Chondrocyte (in vitro differentiated cells): ENCODE measurements around the gene PSENEN. TPM values are rescaled to one million over a fixed set of nuclear protein-coding genes. Genes with fewer than 3 reads are reported as not detected.

ENCODE experiments used
- DNase-seq: peaks from one replicate; pipeline ENCODE4 v3.0.0; 2021; ENCODE audit warnings: mixed read lengths, low spot score
- H3K27ac Mint-ChIP-seq: one replicate; pipeline ENCODE4 v1.8.0; 2021; ENCODE audit warnings: mild to moderate bottlenecking, moderate library complexity, mixed read lengths; ENCODE audit not compliant: unreplicated experiment
- H3K27me3 Mint-ChIP-seq: 2 replicates; pipeline ENCODE4 v1.8.0; 2021; ENCODE audit warnings: low read depth, mixed read lengths
- H3K36me3 Mint-ChIP-seq: 2 replicates; pipeline ENCODE4 v1.8.0; 2021; ENCODE audit warnings: low read depth, mixed read lengths
- H3K4me1 Mint-ChIP-seq: 2 replicates; pipeline ENCODE4 v1.8.0; 2021; ENCODE audit warnings: low read depth, mild to moderate bottlenecking, mixed read lengths
- H3K4me3 Mint-ChIP-seq: one replicate; pipeline ENCODE4 v1.8.0; 2021; ENCODE audit warnings: mild to moderate bottlenecking, moderate library complexity, mixed read lengths; ENCODE audit not compliant: unreplicated experiment
- H3K9me3 Mint-ChIP-seq: 2 replicates; pipeline ENCODE4 v1.8.0; 2021; ENCODE audit warnings: low read depth, mixed read lengths
- total RNA-seq: library from RNA; stranded (reverse); gene quantifications from 3 replicates; pipeline ENCODE4 v1.2.1, GENCODE V29; 2021
- TF ChIP-seq, protein P1 (sequence below): fragments of 200-600 bp; sonication (generic); IDR thresholded peaks from 2 replicates; pipeline ENCODE4 v1.5.0; 2021; ENCODE audit warnings: antibody characterized with exemption, mild to moderate bottlenecking, moderate library complexity

The PSENEN gene
- total RNA-seq, 1 donor from 2014 or later, result 59.9 TPM

DNA sequence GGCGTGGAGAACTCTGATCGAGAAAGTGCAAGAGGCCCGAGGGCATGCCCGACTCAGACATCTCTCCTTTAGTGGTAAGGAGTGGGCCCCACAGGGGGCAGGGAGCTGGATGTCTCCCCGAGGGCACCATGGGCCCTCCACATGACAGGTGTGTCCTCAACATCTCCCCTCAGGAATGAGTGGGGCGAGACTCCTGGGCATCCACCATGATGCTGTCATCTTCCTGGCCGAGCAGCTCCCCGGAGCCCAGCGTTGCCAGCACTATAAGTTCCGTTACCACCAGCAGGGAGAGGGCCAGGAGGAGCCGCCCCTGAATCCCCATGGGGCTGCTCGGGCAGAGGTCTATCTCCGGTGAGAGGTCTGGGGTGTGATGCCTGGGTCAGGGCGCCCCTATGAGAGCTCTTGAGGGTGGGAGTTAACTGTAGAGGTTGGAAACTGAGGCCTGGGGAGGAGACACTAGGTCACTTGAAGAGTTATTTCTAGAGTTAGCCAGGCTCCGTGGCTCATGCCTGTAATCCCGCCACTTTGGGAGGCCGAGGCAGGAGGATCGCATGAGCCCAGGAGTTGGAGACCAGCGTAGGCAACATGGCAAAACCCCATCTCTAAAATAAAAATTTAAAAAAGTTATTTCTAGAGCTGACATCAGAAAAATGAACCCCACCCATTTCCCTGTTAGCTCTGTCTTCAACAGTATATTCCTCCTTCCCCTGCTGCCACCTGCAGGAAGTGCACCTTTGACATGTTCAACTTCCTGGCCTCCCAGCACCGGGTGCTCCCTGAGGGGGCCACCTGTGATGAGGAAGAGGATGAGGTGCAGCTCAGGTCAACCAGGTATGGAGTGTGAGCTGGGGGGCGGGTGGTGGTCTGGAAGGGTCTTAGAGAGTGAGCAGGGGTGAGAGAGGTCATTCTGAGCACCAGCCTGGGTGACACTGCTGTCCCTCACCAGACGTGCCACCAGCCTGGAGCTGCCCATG is 8.3 kb upstream of the PSENEN start:
- Mint-ChIP-seq H3K27me3 (no peaks in the 10 kb centered on the region), H3K36me3 (peaks cover 19% of the 10 kb centered on the region), H3K4me1 (peaks cover 7% of the 10 kb centered on the region), H3K27ac (peak overlapping the region; percentile 53), H3K9me3 (no peaks in the 10 kb centered on the region), H3K4me3 (no peak overlapping the region)
- TF ChIP-seq, protein P1, sequence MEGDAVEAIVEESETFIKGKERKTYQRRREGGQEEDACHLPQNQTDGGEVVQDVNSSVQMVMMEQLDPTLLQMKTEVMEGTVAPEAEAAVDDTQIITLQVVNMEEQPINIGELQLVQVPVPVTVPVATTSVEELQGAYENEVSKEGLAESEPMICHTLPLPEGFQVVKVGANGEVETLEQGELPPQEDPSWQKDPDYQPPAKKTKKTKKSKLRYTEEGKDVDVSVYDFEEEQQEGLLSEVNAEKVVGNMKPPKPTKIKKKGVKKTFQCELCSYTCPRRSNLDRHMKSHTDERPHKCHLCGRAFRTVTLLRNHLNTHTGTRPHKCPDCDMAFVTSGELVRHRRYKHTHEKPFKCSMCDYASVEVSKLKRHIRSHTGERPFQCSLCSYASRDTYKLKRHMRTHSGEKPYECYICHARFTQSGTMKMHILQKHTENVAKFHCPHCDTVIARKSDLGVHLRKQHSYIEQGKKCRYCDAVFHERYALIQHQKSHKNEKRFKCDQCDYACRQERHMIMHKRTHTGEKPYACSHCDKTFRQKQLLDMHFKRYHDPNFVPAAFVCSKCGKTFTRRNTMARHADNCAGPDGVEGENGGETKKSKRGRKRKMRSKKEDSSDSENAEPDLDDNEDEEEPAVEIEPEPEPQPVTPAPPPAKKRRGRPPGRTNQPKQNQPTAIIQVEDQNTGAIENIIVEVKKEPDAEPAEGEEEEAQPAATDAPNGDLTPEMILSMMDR, result peak; percentile 41
- DNase-seq, result no peak

DNA sequence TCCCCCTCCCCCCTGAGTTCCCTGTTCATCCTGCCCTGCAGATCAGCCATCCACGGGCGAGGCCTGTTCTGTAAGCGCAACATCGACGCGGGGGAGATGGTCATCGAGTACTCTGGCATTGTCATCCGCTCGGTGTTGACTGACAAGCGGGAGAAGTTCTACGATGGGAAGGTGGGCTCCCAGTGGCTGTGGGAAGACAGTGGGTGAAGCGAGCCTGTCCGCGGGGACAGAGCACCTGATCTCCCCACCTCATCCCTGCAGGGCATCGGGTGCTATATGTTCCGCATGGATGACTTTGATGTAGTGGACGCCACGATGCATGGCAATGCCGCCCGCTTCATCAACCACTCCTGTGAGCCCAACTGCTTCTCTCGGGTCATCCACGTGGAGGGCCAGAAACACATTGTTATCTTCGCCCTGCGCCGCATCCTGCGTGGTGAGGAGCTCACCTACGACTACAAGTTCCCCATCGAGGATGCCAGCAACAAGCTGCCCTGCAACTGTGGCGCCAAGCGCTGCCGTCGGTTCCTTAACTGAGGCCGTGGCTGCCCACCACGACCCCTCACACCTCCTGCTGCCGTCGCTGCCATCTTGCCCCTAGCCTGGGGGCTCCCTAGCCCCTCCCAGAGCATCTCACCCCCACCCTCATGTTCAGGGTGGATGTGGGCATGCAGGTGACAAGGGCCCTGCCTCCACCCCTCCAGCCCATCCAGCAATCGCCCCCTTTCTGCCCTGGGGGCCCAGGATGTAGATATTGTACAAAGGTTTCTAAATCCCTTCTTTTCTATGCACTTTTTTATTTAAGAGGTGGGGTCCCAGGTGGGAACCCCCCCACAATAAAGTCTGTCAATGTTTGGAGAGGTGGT is 7.2 kb upstream of the PSENEN start:
- Mint-ChIP-seq H3K9me3 (no peaks in the 10 kb centered on the region), H3K4me1 (peaks cover 9% of the 10 kb centered on the region), H3K27me3 (no peaks in the 10 kb centered on the region), H3K27ac (no peak overlapping the region), H3K4me3 (no peak overlapping the region), H3K36me3 (peaks cover 19% of the 10 kb centered on the region)
- TF ChIP-seq, protein P1, result no peak
- peak; percentile 82 for DNase-seq

DNA sequence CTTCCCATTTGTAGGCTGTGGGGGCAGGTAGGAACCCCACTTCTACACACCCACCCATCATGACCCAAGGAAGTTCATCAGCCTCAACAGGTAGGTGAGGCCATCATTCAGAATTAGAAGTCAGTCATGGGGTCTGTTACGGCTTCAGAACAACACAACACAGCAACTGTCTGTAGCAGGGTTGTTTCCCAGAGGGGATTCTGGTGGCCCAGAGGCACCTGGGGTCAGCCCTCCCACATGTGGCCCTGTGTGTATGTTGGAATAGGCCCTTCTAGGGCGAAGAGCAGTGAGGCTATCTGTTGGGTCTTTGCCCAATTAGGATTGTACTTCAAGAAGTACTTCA is 6.6 kb upstream of the PSENEN start:
- Mint-ChIP-seq H3K36me3 (peaks cover 19% of the 10 kb centered on the region), H3K9me3 (no peaks in the 10 kb centered on the region), H3K4me3 (no peak overlapping the region), H3K4me1 (peaks cover 12% of the 10 kb centered on the region), H3K27ac (no peak overlapping the region), H3K27me3 (no peaks in the 10 kb centered on the region)
- no peak for DNase-seq
- TF ChIP-seq, protein P1, result no peak

DNA sequence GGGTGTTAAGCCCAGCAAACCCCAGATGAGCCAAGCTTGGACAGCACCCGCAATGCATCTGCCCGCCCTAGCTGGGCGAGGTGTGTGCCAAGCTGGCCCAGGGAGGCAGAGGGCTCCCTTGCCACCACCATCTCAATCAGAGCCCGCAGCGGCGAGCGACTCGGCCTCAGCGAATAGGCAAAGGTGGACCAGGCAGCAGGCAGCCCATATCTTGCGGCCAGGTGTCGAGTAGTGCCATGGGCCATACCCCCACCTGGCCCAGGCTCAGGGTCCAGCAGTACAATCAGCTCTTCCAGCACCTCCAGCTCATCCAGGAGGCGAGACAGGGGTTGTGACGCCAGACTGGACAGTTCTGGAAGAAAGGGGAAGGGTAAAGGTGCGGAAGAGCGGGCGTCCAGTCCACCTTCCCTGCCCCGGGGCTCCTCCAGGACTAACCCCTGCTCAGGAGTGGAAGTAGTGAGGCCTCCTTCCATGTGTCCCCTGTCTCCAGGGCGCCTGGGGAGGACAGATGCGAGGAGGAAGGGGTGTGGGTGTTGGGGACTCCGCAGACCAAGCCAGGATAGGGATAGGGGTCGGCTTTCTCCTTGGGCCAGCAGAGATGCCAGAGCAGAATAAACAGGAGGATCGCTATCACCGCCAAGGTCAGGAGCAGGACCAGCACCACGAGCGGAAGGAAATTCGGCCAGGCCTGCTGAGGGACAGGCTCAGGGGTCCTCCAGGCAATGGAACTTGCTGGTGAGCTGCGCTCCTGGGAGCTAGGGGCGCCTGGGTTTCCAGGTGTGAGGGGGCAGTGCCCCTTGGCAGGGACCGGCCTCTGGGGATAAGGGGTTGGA is 6.0 kb upstream of the PSENEN start:
- peaks cover 14% of the 10 kb centered on the region for H3K36me3 Mint-ChIP-seq
- H3K4me1 Mint-ChIP-seq, result peaks cover 18% of the 10 kb centered on the region
- H3K27ac Mint-ChIP-seq, result peak overlapping the region; percentile 17

More for the DNA sequence above, 6.0 kb upstream of the PSENEN start:
- TF ChIP-seq, protein P1, result no peak
- H3K27me3 Mint-ChIP-seq, result no peaks in the 10 kb centered on the region
- H3K9me3 Mint-ChIP-seq, result no peaks in the 10 kb centered on the region
- DNase-seq, result peak; percentile 87
- peak overlapping the region; percentile 79 for H3K4me3 Mint-ChIP-seq
